Heart left ventricle (tissue), 13 donors: ENCODE data around the gene POLR2A.

Source experiments
- CTCF ChIP-seq, 12 donors: fragments of 200-600 bp; sonication (generic) in 4 of 12; IDR thresholded peaks; one replicate each; pipeline versions ENCODE4 v1.5.0 to v1.8.0; 2018 to 2022; ENCODE audit warnings: antibody characterized with exemption in 12 of 12, mild to moderate bottlenecking in 5 of 12
- POLR2A ChIP-seq, 2 donors: fragments of 450-650 bp; IDR thresholded peaks; one replicate each; pipeline ENCODE4 v1.6.1; 2017; ENCODE audit warnings: antibody characterized with exemption in 2 of 2, mild to moderate bottlenecking in 2 of 2, moderate library complexity in 2 of 2
- donor health status: ischemic (EF 13 %, LVEDD 7.1; RV severe dilation, severe dysfunction).
- donor health status: DM: no; HTN: yes; CAD: no.
- donor health status: DM: no; HTN: no; CAD: no.
- donor health status: ischemic (EF 25% LVEDD 6.9; RV normal size, moderate dysfunction).
- donor health status: ischemic (EF 25% LVEDD 5.7; RV mildly dilated, moderate dysfunction).
- donor health status: ischemic (EF 35%, LVEDD 5.7; RV mildly dilated, moderate dysfunction).
- donor health status: nonischemic (EF 11% LVEDD 7.7; RV severe dilation, severe dysfunction).
- donor health status: DM: yes; HTN: yes; CAD: no.
- donor health status: PGD.
- donor health status: ischemic (EF 29% LVEDD 5.4; RV normal size, mild dysfunction).
- donor health status: nonischemic (EF 23%, LVEDD 6.1; RV moderate dilation, normal function).

GRCh38 chr17:7491583-7491982, 7.4 kb downstream of the POLR2A start:
- no peak for TF ChIP-seq CTCF (IDR thresholded peaks at IDR 0.05)
- no peak for TF ChIP-seq POLR2A (IDR thresholded peaks at IDR 0.05)
